Measurements from ENCODE around the gene IFFO2. TPM values are rescaled to one million over a fixed set of nuclear protein-coding genes. Genes with fewer than 3 reads are reported as not detected.

The IFFO2 gene
- total and polyA plus RNA-seq, 2 donors (not counting 1 experiment from before 2014, with no cell fraction given) = 16.8 to 19.2 TPM

- Histone ChIP-seq H3K4me1 (ENCODE audit: control insufficient read depth in 2 of 2, insufficient read depth in 2 of 2, low read length in 2 of 2) (peaks cover 60 to 61% of the 10 kb centered on the region in 2 donors), H3K4me2 (replicated peaks; ENCODE audit: low read depth, low read length, poor library complexity, severe bottlenecking) (peak overlapping the region; percentile 81), H3K79me2 (ENCODE audit: control insufficient read depth, insufficient read depth, low read length) (peaks cover 89% of the 10 kb centered on the region), H3K36me3 (replicated peaks in 1 of 2; ENCODE audit: control extremely low read depth in 1 of 2, control insufficient read depth in 1 of 2, extremely low read depth in 1 of 2, insufficient read depth in 2 of 2, low read length in 1 of 2) (no peaks in the 10 kb centered on the region), H2AFZ (ENCODE audit: insufficient read depth, low read depth, low read length, poor library complexity, severe bottlenecking) (peak overlapping the region; percentile 16), H3K9ac (ENCODE audit: low read length) (peak overlapping the region; percentile 57), H3K4me3 (ENCODE audit: control extremely low read depth in 1 of 5, extremely low read depth in 1 of 5, insufficient read depth in 1 of 5, low read depth in 2 of 5, low read length in 4 of 5) (peak overlapping the region; percentile 11 to 51 (median 38)), H3K27me3 (replicated peaks in 1 of 4; ENCODE audit: control extremely low read depth in 1 of 4, control insufficient read depth in 3 of 4, insufficient read depth in 4 of 4, low read length in 3 of 4) (no peaks in the 10 kb centered on the region), H4K20me1 (ENCODE audit: control insufficient read depth, insufficient read depth, low read length, poor library complexity, severe bottlenecking) (peaks cover 69% of the 10 kb centered on the region), H3K9me3 (ENCODE audit: control extremely low read depth in 1 of 3, control insufficient read depth in 2 of 3, insufficient read depth in 1 of 3, low read length in 2 of 3) (no peaks in the 10 kb centered on the region), H3K27ac (ENCODE audit: low read length in 2 of 2) (peak overlapping the region; percentile 73 to 85)
- TF ChIP-seq EZH2 (IDR thresholded peaks at IDR 0.05; ENCODE audit: borderline replicate concordance, insufficient read depth, low read depth, low read length, poor library complexity, severe bottlenecking) = no peak
- TF ChIP-seq, protein P1, sequence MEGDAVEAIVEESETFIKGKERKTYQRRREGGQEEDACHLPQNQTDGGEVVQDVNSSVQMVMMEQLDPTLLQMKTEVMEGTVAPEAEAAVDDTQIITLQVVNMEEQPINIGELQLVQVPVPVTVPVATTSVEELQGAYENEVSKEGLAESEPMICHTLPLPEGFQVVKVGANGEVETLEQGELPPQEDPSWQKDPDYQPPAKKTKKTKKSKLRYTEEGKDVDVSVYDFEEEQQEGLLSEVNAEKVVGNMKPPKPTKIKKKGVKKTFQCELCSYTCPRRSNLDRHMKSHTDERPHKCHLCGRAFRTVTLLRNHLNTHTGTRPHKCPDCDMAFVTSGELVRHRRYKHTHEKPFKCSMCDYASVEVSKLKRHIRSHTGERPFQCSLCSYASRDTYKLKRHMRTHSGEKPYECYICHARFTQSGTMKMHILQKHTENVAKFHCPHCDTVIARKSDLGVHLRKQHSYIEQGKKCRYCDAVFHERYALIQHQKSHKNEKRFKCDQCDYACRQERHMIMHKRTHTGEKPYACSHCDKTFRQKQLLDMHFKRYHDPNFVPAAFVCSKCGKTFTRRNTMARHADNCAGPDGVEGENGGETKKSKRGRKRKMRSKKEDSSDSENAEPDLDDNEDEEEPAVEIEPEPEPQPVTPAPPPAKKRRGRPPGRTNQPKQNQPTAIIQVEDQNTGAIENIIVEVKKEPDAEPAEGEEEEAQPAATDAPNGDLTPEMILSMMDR (IDR thresholded peaks at IDR 0.05) = no peak
- H3K9me3 Mint-ChIP-seq (ENCODE audit: insufficient read depth) = no peaks in the 10 kb centered on the region
- peak overlapping the region; percentile 68 for H3K4me3 Mint-ChIP-seq
- ChIA-PET POLR2A (interaction anchor here (0.6 to 2.6 kb wide), 10 partner anchors 14 to 537 kb away, joined by 3 to 37 read pairs (median 8); partner anchors contain the start of genes ALDH4A1 and IFFO2), CTCF (interaction anchor here (0.6 to 9.7 kb wide), 11 partner anchors 14 to 47 kb away, joined by 3 to 127 read pairs (median 7); partner anchors contain the start of genes ALDH4A1 and IFFO2)
- peaks cover 78% of the 10 kb centered on the region for H3K4me1 Mint-ChIP-seq
- ATAC-seq (ENCODE audit: low read depth) (peak; percentile 37), DNase-seq (no peak)
- H3K27me3 Mint-ChIP-seq = no peaks in the 10 kb centered on the region
- intact Hi-C loops (cut with micrococcal nuclease) = loop anchor here (1.0 to 5.0 kb wide), 5 partner anchors 20 to 45 kb away; partner anchors contain the start of genes ALDH4A1 and IFFO2
- 25% methylated on average over 16 of the region's 16 CpGs for WGBS (ENCODE audit: insufficient coverage)
- peak overlapping the region; percentile 97 for H3K27ac Mint-ChIP-seq
These were observed 29.3 kb downstream of the IFFO2 start for GRCh38 chr1:18927082-18927653.
